Measurements from ENCODE around the gene MXD3.

DNA sequence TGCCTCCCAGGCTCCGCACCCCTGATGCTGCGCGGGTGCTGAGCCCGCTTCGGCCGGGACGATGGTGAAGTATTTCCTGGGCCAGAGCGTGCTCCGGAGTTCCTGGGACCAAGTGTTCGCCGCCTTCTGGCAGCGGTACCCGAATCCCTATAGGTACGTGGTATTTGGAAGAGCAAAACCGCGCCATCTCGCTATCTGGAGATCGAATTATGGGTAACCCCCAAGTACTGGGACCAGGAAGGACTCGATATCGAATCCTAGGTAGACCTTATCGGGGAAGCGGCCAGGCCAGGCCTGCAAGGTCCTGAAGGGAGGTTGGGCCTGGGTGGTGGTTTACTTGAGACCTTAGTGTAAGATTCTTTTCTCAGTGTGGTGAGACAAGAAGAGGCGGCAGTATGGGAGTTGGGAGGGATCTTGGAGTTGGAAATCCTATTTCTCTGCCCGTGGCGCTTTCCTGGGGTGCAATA is 7.7 kb downstream of the MXD3 start:
- no peak for TF ChIP-seq POLR2A (IDR thresholded peaks at IDR 0.05; ENCODE audit: low read depth, low read length)
- TF ChIP-seq FOXM1 (IDR thresholded peaks at IDR 0.05; ENCODE audit: low read depth, low read length), result no peak
- TF ChIP-seq, protein P1, sequence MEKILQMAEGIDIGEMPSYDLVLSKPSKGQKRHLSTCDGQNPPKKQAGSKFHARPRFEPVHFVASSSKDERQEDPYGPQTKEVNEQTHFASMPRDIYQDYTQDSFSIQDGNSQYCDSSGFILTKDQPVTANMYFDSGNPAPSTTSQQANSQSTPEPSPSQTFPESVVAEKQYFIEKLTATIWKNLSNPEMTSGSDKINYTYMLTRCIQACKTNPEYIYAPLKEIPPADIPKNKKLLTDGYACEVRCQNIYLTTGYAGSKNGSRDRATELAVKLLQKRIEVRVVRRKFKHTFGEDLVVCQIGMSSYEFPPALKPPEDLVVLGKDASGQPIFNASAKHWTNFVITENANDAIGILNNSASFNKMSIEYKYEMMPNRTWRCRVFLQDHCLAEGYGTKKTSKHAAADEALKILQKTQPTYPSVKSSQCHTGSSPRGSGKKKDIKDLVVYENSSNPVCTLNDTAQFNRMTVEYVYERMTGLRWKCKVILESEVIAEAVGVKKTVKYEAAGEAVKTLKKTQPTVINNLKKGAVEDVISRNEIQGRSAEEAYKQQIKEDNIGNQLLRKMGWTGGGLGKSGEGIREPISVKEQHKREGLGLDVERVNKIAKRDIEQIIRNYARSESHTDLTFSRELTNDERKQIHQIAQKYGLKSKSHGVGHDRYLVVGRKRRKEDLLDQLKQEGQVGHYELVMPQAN (conservative IDR thresholded peaks at IDR 0.05), result no peak; the same call in 1 of the 2 replicates
- TF ChIP-seq SREBF2 (IDR thresholded peaks at IDR 0.05; ENCODE audit: low read length), result no peak
- TF ChIP-seq, protein P2, sequence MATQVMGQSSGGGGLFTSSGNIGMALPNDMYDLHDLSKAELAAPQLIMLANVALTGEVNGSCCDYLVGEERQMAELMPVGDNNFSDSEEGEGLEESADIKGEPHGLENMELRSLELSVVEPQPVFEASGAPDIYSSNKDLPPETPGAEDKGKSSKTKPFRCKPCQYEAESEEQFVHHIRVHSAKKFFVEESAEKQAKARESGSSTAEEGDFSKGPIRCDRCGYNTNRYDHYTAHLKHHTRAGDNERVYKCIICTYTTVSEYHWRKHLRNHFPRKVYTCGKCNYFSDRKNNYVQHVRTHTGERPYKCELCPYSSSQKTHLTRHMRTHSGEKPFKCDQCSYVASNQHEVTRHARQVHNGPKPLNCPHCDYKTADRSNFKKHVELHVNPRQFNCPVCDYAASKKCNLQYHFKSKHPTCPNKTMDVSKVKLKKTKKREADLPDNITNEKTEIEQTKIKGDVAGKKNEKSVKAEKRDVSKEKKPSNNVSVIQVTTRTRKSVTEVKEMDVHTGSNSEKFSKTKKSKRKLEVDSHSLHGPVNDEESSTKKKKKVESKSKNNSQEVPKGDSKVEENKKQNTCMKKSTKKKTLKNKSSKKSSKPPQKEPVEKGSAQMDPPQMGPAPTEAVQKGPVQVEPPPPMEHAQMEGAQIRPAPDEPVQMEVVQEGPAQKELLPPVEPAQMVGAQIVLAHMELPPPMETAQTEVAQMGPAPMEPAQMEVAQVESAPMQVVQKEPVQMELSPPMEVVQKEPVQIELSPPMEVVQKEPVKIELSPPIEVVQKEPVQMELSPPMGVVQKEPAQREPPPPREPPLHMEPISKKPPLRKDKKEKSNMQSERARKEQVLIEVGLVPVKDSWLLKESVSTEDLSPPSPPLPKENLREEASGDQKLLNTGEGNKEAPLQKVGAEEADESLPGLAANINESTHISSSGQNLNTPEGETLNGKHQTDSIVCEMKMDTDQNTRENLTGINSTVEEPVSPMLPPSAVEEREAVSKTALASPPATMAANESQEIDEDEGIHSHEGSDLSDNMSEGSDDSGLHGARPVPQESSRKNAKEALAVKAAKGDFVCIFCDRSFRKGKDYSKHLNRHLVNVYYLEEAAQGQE (IDR thresholded peaks at IDR 0.05; ENCODE audit: low read depth, low read length), result no peak
- TF ChIP-seq E2F4 (IDR thresholded peaks at IDR 0.05; ENCODE audit: low read depth, low read length), result no peak
- TF ChIP-seq BCL11A (IDR thresholded peaks at IDR 0.05; ENCODE audit: low read depth, low read length), result no peak

Measured in GM12878 (cell line).